Left renal pelvis (tissue), 4 donors: ENCODE data around the gene PRPF6. TPM values are rescaled to one million over a fixed set of nuclear protein-coding genes. Genes with fewer than 3 reads are reported as not detected.

ENCODE experiments used
- DNase-seq, 4 donors: peaks; one replicate each; pipeline ENCODE4 v3.0.0-alpha.2; 2013; ENCODE audit warnings: low read depth in 4 of 4, low spot score in 3 of 4
- polyA plus RNA-seq, 4 donors: library from polyadenylated mRNA; unstranded; fragments of 120-200 nt; gene quantifications; one replicate each; pipeline ENCODE4 v1.2.1, GENCODE V29; 2013; ENCODE audit not compliant: insufficient read length in 4 of 4

PRPF6 gene, protein sequence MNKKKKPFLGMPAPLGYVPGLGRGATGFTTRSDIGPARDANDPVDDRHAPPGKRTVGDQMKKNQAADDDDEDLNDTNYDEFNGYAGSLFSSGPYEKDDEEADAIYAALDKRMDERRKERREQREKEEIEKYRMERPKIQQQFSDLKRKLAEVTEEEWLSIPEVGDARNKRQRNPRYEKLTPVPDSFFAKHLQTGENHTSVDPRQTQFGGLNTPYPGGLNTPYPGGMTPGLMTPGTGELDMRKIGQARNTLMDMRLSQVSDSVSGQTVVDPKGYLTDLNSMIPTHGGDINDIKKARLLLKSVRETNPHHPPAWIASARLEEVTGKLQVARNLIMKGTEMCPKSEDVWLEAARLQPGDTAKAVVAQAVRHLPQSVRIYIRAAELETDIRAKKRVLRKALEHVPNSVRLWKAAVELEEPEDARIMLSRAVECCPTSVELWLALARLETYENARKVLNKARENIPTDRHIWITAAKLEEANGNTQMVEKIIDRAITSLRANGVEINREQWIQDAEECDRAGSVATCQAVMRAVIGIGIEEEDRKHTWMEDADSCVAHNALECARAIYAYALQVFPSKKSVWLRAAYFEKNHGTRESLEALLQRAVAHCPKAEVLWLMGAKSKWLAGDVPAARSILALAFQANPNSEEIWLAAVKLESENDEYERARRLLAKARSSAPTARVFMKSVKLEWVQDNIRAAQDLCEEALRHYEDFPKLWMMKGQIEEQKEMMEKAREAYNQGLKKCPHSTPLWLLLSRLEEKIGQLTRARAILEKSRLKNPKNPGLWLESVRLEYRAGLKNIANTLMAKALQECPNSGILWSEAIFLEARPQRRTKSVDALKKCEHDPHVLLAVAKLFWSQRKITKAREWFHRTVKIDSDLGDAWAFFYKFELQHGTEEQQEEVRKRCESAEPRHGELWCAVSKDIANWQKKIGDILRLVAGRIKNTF
- polyA plus RNA-seq: 10 to 100 TPM; 60.4 to 89.4 (median 83.3) TPM

GRCh38 chr20:63980806-63981728, at the start of gene PRPF6:
PRPF6 (plus strand) TSS chr20:63981132; CDS start chr20:63981246, 114 bp downstream.
- DNase-seq: peak; percentile 82 to 88 (median 86)

- DNase-seq: no peak
These were observed 49.2 kb upstream of the PRPF6 start for GRCh38 chr20:63931735-63932134.

- DNase-seq: no peak
These were observed 48.2 kb upstream of the PRPF6 start for GRCh38 chr20:63932606-63933160.

GRCh38 chr20:63933646-63934045, 47.3 kb upstream of the PRPF6 start:
- no peak for DNase-seq

- DNase-seq: no peak
These were observed 46.5 kb upstream of the PRPF6 start for GRCh38 chr20:63934271-63935068.

GRCh38 chr20:63935447-63935846, 45.5 kb upstream of the PRPF6 start:
- no peak for DNase-seq

DNA sequence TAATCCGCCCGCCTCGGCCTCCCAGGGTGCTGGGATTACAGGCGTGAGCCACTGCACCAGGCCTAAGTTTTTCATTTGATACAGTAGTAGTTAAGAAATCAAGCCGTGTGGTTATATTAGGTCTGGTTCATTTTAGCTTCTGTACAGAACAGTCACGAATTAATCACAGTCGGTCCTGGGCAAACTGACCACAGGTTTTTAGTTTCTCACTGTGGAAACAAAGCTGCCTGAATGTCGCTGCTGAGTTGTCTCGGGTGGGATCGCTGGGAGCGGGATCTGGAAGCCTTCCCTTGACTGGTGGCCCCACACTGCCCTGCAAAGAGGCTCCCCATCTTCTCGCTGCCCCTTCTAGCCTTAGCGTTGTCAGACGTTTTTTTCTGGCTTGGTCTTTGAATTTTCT, 43.3 kb upstream of the PRPF6 start:
- DNase-seq: no peak

- DNase-seq: no peak
These were observed 41.6 kb upstream of the PRPF6 start for GRCh38 chr20:63939061-63939935.

DNA sequence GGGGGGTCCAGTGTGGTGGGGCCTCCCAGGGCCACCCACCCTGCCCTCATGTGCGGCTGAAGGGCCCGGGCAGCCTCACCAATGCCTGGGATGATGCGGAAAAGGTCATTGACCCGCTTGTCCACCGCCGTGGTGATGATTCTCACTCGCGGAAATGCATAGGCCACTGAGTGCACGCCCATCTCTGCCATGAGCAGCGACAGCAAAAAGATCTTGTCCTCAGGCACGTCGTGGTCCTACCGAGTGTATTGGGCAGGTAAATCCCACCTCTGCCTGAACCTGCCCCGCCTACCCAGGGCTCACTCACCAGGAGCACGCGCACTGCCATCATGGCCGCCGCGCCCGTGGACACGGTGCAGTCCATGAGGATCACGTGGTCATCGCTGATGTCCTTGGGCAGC, 40.9 kb upstream of the PRPF6 start:
- DNase-seq: no peak

DNA sequence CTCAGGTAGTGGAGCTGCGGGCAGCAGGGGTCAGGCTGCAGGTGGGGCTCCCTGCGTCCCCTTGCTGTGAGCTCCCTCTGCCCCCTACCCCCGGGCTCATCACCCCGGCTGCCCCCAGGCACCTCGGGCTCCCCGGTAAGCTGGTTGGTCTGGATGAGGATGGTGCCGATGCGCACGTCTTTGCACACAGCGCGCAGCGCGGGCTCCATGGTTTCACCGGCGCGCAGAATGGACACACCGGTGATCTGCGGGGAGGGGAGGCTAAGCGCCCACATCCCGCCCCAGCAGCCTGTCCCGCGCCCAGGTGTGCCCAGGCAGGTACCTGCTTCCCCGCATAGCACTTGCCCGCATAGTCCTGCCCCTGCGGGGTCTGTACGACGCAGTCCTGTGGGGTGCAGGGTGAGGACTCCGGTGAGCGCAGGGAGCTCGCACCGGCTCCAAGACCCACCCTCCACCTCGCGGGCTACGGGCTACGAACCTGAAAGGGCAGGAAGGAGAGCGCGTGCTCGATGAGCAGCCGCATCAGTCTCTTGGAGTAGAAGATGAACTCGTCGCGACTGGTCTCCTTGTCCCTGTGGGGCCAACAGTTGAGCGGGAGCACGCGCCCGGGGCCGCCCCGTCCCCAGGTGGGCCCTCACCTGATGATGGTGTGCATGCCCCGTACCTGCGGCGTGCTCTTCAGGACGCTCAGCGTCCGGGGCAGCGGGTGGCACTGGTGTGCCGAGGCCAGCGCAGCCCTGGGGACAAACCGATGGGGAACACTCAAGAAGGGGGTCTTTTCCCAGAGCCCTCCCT, 40.3 kb upstream of the PRPF6 start:
- DNase-seq: no peak

DNA sequence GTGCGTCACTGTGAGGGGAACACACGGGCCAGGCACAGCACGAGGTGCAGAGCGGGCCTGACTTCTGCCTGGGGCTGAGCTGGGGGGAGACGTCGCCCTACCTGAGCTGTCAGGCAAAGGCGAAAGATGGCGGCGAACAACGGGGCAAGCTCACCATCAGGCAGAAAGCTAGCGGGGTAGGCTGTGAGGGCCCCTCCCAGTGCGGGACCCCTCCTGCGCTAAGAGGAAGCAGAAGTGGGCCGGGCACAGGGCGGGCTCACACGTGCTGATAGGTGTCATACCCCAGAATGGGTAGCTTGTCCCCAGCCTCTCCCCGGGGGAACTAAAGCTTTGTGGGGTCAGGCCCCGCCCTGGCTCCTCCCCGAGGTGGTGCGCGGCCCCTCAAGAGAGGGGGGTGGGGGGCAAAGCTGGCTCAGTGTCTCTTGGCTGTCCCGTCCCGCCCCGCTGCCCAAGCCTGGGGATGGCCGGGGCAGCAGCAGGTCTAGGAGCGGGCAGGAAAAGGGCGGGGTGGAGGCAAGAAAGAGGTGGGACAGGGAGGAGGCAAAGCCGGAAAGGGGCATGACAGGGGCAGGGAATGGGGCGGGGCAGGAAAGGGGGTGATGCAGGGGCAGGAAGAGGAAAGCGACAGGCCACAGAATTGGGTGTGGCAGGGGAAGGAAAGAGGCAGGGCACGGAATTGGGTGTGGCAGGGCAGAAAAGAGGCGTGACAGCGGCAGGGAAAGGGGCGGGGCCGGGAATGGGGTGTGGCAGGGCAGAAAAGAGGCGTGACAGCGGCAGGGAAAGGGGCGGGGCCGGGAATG, 39.5 kb upstream of the PRPF6 start:
- DNase-seq: no peak

GRCh38 chr20:63942250-63942951, 38.5 kb upstream of the PRPF6 start:
- DNase-seq: no peak

GRCh38 chr20:63942969-63943807, 37.7 kb upstream of the PRPF6 start:
- no peak for DNase-seq

GRCh38 chr20:63943808-63944077, 37.2 kb upstream of the PRPF6 start:
- no peak for DNase-seq
